Renal cortical epithelial cell (primary cell): ENCODE results near the gene FN3K. TPM values are rescaled to one million over a fixed set of nuclear protein-coding genes. Genes with fewer than 3 reads are reported as not detected.
"Not testable (repeated sequence)": the region's sequence is repeated elsewhere in the genome, so short reads cannot be mapped to it uniquely, and the experiment has no call there.

ENCODE experiments used
- DNase-seq: peaks from one replicate; pipeline ENCODE4 v3.0.0-alpha.2; 2011; ENCODE audit warnings: low read depth
- total RNA-seq: library from RNA; depleted of rRNA; stranded (reverse); fragments of >200 nt; gene quantifications from 2 replicates; pipeline ENCODE4 v1.2.3, GENCODE V29; 2014

The FN3K gene
- total RNA-seq, 1 donor from 2014 or later = 16.8 TPM

DNA sequence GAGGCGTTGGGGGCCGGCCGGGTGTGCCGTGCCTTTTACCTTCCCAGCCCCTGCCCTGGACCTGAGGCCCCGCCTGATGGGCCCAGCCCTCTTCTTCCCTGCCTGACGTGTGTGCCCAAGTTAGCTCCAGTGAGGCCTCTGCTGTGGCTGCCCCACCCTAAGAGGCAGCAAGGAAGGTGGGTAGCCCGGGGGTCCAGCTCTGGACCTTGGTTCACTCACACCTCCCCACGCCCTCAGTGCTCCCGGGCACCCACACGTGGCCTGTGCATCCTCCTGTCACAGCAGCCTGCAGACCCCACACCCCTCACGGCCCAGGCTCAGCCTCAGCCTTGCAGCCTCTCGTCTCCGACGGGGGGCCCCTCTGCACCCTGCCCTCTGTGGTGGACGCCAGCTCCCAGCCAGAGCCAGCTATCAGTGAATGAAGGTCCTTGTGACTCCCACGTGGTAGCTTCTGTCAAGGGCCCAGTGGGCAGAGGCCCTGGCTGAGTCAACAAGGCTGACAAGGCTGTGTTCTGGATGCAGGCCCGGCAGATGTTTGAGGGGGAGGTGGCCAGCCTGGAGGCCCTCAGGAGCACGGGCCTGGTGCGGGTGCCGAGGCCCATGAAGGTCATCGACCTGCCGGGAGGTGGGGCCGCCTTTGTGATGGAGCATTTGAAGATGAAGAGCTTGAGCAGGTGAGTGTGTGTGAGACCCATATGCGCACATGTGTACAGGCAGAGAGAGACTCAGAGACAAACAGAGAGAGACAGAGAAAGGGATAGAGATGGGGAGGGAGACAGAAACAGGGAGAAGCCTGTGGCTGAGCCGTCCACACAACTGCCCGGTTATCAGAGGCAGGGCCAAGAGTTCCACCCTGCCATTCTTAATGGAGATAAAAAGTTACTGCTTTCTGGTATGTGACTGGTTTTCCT, 2.8 kb downstream of the FN3K start:
- DNase-seq = no peak

DNA sequence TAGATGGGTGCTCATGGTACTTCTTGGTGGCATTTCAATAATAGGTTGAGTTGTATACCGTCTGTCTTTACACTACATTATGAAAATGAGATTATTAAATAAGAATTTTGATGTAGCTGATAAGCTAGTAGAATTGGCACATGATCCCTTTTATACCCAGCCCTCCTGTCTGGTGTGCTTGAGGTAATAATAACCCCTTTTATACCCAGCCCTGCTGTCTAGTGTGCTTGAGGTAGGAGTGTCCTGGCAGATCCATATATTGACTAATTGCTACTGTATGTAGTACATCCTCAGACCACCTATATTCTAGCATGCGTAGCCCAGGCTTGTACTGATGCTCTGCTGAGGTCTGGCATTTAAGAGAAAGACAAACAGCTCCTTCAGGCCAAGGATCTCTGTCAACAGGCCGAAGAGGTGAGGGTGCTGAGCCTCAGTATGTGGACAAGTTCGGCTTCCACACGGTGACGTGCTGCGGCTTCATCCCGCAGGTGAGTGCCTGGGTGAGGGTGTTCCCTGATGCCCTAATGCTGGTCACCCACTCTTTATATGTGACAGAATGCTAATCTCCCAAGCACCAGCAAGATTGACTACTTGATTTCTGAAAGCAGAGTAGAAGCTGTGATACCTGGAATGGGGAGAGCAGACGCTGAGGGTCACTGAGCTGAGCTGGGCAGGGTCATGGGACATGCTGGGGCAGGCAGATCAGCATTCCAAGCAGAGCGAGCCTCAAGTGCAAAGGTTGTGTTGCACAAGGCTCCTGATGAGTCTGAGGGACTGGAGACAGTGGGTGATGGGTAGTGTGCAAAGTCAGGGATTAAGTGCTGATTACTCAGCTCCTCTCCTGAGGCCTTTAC, 5.7 kb downstream of the FN3K start:
- DNase-seq = peak; percentile 57

DNA sequence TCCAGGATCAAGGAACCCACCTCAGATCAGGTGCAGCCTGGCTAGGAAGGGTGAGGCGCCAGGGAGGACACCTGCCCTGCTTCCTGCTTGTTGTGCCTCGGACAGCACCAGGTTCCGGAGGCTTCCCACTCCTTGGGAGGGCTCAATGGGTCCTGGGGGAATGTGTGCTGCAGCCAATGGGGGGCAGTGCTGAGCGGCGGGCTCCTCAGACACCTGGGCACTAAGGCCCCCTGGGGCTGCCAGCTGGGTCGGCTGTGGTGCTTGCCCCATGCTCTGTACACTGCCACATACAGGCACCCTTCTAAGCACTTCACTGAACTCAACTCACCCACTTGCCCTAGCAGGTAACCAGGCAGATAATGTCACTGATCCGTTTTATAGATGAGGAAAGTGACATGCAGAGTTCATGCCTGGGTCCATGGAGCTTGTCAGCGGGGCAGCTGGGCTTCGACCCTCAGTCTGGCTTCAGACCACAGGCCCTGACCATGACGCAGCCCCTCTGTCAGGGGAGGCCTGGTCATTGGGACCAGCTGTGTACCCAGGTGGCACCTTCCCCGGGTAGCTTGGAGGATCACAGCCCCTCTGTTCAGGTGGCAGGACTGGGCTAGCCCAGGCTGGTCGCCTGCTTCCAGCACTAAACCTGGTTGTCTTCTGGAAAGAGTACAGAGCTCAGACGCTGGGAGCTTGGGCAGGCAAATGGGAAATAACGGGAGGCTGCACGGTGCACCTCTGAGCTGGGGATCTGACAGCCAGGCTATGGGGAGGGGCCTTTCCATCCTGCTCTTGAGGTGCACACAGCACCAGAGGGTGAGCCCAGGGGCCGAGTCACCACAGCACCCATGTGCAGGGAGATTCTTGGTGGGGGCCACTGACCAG, 8.2 kb downstream of the FN3K start:
- DNase-seq = no peak

- DNase-seq = not testable (repeated sequence)
These were observed 9.3 kb downstream of the FN3K start for GRCh38 chr17:82744736-82745135.

GRCh38 chr17:82745524-82745923, 10.1 kb downstream of the FN3K start:
- no peak for DNase-seq

DNA sequence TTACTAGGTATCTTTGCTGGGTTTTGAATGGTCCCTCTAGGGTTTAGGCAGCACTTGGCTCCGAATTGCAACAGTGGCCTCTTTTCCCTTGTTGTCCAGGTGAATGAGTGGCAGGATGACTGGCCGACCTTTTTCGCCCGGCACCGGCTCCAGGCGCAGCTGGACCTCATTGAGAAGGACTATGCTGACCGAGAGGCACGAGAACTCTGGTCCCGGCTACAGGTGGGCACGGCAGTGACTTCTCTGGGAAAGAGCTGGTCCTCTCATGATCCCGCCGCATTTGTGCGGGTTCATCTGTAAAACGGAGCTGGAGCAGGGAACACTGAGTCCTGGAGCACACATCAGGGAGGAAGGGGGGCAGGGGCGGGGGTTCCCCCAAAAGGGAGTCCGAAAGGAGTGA, 13.3 kb downstream of the FN3K start:
- no peak for DNase-seq

DNA sequence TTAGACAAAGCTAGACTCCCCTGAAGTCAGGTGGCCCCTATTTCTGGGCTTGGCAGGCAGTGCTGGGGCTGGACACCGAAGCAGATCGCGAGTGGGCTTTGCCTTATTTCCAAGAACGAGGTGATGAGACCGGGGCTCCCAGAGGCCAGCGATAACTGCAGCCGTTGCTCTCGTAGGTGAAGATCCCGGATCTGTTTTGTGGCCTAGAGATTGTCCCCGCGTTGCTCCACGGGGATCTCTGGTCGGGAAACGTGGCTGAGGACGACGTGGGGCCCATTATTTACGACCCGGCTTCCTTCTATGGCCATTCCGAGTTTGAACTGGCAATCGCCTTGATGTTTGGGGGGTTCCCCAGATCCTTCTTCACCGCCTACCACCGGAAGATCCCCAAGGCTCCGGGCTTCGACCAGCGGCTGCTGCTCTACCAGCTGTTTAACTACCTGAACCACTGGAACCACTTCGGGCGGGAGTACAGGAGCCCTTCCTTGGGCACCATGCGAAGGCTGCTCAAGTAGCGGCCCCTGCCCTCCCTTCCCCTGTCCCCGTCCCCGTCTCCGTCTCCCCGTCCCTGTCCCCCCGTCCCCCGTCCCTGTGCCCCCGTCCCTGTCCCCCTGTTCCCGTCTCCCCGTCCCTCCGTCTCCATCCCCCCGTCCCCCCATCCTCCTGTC, 15.0 kb downstream of the FN3K start:
- DNase-seq = no peak

- no peak for DNase-seq
These were observed 15.8 kb downstream of the FN3K start for GRCh38 chr17:82751171-82751570.

- DNase-seq = peak; percentile 45
These were observed 16.4 kb downstream of the FN3K start, which contains the start of gene TBCD for GRCh38 chr17:82751571-82752370. TSS of gene TBCD (plus strand) at chr17:82752065. CDS start at chr17:82752194, 129 bp downstream.

GRCh38 chr17:82752371-82753200, 17.2 kb downstream of the FN3K start:
- DNase-seq = no peak

- no peak for DNase-seq
These were observed 17.7 kb downstream of the FN3K start for GRCh38 chr17:82753201-82753464.

DNA sequence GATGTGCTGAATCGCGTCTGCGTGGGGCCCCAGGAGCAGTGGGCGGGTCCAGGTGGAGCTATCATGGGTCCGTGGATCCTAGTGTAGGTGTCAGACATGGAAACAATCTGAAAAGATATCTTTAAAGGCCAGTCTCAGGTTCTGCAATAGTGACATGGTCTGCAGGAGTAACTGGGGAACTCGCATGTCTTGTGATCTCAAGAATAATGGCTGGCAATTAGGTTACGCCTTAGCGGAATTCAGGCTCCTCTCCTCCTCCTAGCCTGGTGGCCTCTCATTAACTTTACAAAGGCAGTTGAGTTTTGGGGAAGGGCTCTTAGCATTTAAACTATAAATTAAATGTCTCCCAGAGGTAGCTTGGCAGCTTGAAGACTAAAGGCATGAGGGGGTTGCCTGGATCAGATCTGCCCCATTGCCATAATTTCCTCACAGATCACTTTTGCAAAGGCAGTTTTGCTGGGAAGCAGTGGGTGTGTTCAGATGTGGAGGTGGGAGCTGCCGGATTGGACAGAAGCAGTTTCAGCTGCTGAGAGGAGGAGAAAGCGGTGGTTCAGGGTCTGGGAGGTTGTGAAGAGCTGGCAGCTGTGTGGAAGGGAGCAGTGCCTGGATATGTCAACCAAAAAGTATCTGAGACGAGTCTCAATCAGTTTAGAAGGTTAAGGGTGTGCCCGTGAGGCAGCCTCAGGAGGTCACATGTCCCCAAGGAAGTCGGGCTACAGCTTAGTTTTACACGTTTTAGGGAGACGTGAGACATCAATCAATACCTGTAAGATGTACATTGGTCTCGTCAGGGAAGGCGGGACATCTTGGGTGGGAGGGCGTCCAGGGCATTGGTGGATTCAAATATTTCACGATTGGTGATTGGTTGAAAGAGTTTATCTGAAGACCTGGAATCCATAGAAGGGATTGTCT, 19.1 kb downstream of the FN3K start:
- peak; percentile 68 for DNase-seq

DNA sequence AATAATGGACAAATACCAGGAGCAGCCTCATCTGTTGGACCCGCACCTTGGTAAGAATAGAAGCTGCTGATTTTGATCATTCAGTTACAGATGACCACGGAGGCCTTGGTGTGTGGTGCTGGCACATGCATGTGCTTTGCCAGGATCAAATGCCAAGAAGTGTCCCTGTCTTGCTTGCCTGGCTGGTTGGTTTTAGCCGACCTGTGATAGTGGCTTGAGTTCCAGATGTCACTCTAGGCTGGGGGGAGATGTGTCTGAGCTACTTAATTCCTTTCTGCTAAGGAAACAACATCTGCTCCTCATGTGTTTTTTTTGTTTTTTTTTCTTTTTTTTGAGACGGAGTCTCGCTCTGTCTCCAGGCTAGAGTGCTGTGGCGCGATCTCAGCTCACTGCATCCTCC, 20.8 kb downstream of the FN3K start:
- no peak for DNase-seq

DNA sequence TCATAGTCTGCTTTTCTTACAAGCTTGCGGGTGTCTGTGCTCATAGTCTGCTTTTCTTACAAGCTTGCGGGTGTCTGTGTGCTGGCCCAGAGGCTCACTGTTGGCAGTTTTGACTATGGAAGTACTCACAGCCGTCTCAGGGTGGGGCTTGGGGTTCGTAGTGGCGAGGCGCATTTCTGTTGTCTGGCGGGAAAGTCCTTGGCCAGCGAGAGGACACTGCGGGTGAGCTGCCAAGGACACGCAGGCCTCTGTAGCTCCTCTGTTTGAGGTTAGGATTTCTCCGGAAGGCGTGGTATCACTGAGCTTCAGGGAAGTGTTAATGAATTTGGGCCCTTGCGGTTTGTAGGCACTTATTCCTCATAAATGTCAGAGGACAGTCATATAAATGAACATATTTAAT, 30.0 kb downstream of the FN3K start:
- DNase-seq = no peak

DNA sequence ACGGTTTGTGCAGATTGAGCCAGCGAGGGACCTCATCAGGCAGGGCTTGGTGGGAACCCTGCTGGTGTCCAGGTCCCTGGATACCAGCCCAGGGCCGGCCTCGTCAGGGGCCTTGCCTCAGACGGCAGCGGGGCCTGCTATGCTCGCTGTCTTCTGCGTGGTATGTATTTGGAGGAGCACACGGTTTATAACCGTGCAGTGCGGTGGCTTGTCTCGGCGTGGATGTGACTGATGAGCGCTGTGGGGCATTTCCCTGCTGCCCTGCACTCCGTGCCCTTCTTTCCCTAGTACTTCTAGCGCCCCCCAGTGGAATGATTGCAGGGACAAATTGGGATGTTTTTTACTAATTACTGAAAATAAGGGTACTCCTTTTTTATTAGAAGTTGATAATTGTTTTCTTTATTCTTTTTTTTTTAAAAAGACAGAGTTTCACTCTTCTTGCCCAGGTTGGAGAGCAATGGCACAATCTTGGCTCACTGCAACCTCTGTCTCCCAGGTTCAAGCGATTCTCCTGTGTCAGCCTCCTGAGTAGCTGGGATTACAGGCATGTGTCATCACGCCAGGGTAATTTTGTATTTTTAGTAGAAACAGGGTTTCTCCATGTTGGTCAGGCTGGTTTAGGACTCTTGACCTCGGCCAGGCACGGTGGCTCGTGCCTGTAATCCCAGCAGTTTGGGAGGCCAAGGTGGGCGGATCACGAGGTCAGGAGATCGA, 31.8 kb downstream of the FN3K start:
- DNase-seq = peak; percentile 33

DNA sequence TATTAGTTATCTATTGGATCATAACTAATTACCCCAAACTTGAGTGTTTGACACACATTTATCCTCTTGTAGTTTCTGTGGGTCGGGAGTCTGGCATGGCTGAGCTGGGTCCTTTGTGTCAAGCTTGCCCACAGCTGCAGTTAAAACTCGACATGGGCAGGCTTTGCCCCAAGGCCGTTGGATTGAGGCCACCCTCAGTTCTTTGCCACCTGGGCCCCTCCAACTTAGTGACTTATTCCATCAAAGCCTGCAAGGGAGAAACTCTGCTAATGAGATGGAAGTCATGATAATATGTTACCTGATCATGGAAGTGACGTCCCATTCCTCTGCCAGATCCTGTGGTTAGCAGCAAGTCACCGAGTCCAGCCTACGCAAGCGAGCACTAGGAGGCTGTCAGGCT, 33.6 kb downstream of the FN3K start:
- DNase-seq = no peak

DNA sequence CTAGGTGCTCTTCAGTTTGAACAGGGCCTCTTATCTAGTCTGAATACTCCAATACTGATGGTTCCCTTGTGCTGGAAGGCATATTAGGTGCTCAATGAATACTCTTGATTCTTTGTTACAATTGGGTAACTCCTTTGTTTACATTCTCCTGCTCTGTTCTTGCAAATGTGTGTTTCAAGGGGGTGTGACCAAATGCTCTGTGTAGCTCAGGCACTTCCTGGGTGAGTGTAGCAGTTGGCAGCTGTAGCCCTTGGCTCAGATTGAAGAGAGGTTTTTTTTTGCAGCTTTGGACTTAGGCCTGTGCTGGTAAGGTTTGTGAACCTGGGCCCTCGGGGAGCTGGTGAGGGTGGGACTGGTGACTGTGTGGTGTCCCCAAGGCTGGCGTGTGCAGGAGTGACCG, 36.6 kb downstream of the FN3K start:
- peak; percentile 75 for DNase-seq

GRCh38 chr17:82774456-82774855, 39.0 kb downstream of the FN3K start:
- not testable (repeated sequence) for DNase-seq
